ENCODE data around the gene PPP1R14C. TPM values are rescaled to one million over a fixed set of nuclear protein-coding genes. Genes with fewer than 3 reads are reported as not detected.

PPP1R14C gene
- total RNA-seq, 2 experiments from 2014 or later = 0.21 TPM; not detected in 1

DNA sequence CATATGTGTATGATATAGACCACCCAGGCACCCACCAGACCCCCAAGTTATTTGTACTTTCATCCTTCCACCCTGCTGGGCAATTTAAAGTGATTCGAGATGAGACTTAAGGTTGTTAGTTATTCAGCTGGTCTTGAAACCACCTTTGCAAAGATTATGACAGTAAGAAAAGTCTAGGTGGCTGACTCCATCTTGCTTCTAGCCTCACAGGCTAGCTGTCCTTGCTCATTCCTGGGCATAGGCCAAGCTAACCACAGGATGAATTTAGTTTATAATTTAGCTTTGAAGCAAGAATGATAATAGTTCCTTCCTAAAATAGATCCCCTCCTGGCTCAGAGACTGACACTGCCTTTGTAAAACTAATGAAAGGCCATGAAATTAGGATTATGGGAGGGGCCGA, 154.0 kb downstream of the PPP1R14C start:
- H3K9me3 Mint-ChIP-seq (ENCODE audit: low read depth) = peaks cover 12% of the 10 kb centered on the region
- H3K36me3 Mint-ChIP-seq (ENCODE audit: low read depth) = no peaks in the 10 kb centered on the region
- POLR2A ChIA-PET = interaction anchor here (0.6 kb wide), 1 partner anchor 59 kb away, joined by 3 read pairs; no protein-coding TSS in a partner anchor
- peaks cover 5% of the 10 kb centered on the region for H3K4me1 Mint-ChIP-seq
- intact Hi-C loops (cut with DNase I, micrococcal nuclease) = no loop called here
- H3K27ac Mint-ChIP-seq = no peak overlapping the region
- CTCF ChIA-PET = no interaction called here
- peaks cover 23% of the 10 kb centered on the region for H3K27me3 Mint-ChIP-seq
- ATAC-seq (no peak), DNase-seq (no peak)
- H3K4me3 Mint-ChIP-seq = no peak overlapping the region

DNA sequence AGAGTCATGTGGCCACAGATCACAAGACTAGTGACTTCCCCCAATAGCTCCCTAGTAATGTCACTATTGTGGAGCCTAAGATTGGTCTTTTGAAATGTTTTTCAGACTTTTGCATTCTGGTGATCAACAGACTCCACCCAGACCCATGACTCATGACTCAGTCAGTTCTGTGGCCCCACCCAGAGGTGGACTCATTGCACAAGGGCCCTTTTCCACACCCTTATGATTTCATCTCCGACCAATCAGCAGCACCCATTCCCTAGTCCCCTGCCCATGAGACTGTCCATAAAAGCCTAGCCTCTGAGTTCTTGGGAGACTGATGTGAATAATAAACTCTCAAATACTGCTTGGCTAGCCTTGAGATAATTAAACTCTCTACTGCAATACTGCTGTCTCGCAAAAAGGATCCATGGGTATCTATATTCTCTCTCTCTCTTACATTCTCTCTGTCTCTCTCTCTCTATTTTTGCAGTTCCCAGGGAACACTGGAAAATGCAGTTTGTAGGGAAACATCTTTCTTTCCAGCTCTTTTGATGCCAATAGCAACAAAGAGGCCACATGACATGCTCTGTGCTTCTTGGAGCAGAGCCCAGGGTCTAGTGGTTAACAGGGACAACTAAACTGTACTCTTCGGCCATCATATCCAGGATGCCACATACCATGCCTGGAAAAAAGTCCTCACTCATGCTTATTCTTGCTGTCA, 154.6 kb downstream of the PPP1R14C start:
- POLR2A ChIA-PET = interaction anchor here (0.6 kb wide), 1 partner anchor 60 kb away, joined by 3 read pairs; no protein-coding TSS in a partner anchor

DNA sequence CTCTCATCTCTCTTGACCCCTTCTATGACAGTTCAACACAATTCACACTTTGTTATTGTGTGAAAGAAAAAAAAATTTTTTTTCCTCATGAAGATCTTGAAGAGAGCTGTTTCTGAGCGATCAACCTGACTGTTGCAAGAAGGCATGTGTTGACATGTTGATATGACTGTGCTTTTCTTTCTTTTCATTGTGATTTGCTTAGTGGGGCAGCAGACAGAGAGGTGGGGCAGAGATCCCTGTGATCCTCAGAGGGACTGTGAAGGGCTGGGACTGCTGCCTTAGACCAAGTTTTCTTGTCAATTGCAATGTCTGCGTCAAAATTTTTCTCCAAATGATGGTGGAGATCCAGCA, 155.2 kb downstream of the PPP1R14C start:
- ChIA-PET CTCF (no interaction called here), POLR2A (no interaction called here)
- H3K9me3 Mint-ChIP-seq (ENCODE audit: low read depth) = peaks cover 12% of the 10 kb centered on the region
- H3K4me1 Mint-ChIP-seq = peaks cover 14% of the 10 kb centered on the region
- intact Hi-C loops (cut with DNase I, micrococcal nuclease) = no loop called here
- ATAC-seq (no peak), DNase-seq (no peak)
- no peak overlapping the region for H3K4me3 Mint-ChIP-seq
- H3K27ac Mint-ChIP-seq = no peak overlapping the region
- peaks cover 27% of the 10 kb centered on the region for H3K27me3 Mint-ChIP-seq
- H3K36me3 Mint-ChIP-seq (ENCODE audit: low read depth) = no peaks in the 10 kb centered on the region

More for the DNA sequence above, 154.6 kb downstream of the PPP1R14C start:
- Mint-ChIP-seq H3K27ac (no peak overlapping the region), H3K27me3 (peaks cover 25% of the 10 kb centered on the region), H3K9me3 (ENCODE audit: low read depth) (peaks cover 12% of the 10 kb centered on the region), H3K4me3 (no peak overlapping the region), H3K4me1 (peaks cover 10% of the 10 kb centered on the region), H3K36me3 (ENCODE audit: low read depth) (no peaks in the 10 kb centered on the region)
- CTCF ChIA-PET = no interaction called here
- DNase-seq = peak; percentile 17
- intact Hi-C loops (cut with DNase I, micrococcal nuclease) = no loop called here
- ATAC-seq = no peak

DNA sequence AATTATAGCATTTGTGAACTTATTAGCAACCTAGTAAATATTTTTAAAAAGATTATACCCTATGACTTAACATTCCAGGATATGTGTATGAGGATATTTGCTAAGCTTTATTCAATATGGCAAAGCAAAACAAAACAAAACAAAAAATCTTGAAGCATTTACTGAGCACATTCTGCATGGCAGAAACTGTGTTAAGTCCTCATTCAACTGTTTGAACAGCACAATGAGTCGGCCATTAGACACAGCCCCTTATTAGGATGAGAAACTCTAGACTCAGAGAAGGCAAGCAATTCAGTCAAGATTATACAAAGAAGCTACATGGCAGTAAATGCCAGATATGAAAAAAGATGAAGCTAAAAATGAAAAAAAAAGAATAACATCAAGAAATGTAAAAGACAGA, 155.8 kb downstream of the PPP1R14C start:
- peaks cover 28% of the 10 kb centered on the region for H3K27me3 Mint-ChIP-seq
- no peak for ATAC-seq

More for the DNA sequence above, 155.8 kb downstream of the PPP1R14C start:
- H3K4me3 Mint-ChIP-seq = no peak overlapping the region
- peaks cover 14% of the 10 kb centered on the region for H3K4me1 Mint-ChIP-seq
- ChIA-PET POLR2A (no interaction called here), CTCF (interaction anchor here (0.6 kb wide), 1 partner anchor 1457 kb away, joined by 5 read pairs; no protein-coding TSS in a partner anchor)
- DNase-seq = no peak
- H3K27ac Mint-ChIP-seq = no peak overlapping the region
- intact Hi-C loops (cut with DNase I, micrococcal nuclease) = no loop called here
- H3K36me3 Mint-ChIP-seq (ENCODE audit: low read depth) = no peaks in the 10 kb centered on the region
- H3K9me3 Mint-ChIP-seq (ENCODE audit: low read depth) = peaks cover 12% of the 10 kb centered on the region

Other genes with a start within 250 kb of the PPP1R14C start
- not detected for gene RAET1E, start 244.9 kb upstream of the PPP1R14C start, total RNA-seq
- not detected for gene RAET1G, start 219.9 kb upstream of the PPP1R14C start, total RNA-seq
- under 1 TPM; 0.32 to 0.43 TPM for gene ULBP2, start 201.0 kb upstream of the PPP1R14C start, total RNA-seq
- 1 to 10 TPM; 2.7 to 5.0 TPM for gene ULBP1, start 179.1 kb upstream of the PPP1R14C start, total RNA-seq
- not detected for gene RAET1L, start 117.5 kb upstream of the PPP1R14C start, total RNA-seq
- under 1 TPM; 0.46 to 0.77 TPM for gene ULBP3, start 73.9 kb upstream of the PPP1R14C start, total RNA-seq
- gene IYD, start 226.0 kb downstream of the PPP1R14C start, total RNA-seq = not detected